Bronchial epithelial cell (primary cell): ENCODE data around the gene DRAP1. TPM values are rescaled to one million over a fixed set of nuclear protein-coding genes. Genes with fewer than 3 reads are reported as not detected.

ENCODE experiments used
- DNase-seq: peaks from one replicate; pipeline ENCODE4 v3.0.0-alpha.2; 2010; ENCODE audit warnings: low read depth
- FAIRE-seq: peaks from 2 replicates; lab custom pipeline; 2011; peaks lifted over from hg19 to GRCh38; lab: Jason Lieb, UNC
- H3K27me3 ChIP-seq: 2 replicates; pipeline ENCODE4 v1.5.1; 2011; ENCODE audit warnings: low read length; ENCODE audit not compliant: control insufficient read depth, insufficient read depth
- H3K36me3 ChIP-seq: 2 replicates; pipeline ENCODE4 v1.5.1; 2011; ENCODE audit warnings: low read length; ENCODE audit not compliant: control insufficient read depth, insufficient read depth
- H3K4me3 ChIP-seq: 2 replicates; pipeline ENCODE4 v1.5.1; 2011; ENCODE audit warnings: mild to moderate bottlenecking, low read depth, low read length, control low read depth
- CTCF ChIP-seq: IDR thresholded peaks from 2 replicates; pipeline ENCODE4 v1.5.1; 2011; ENCODE audit warnings: mild to moderate bottlenecking, moderate library complexity, low read length, control low read depth, inconsistent platforms; ENCODE audit not compliant: insufficient read depth, severe bottlenecking
- total RNA-seq: library from RNA; depleted of rRNA; stranded (reverse); fragments of >200 nt; gene quantifications from 2 replicates; pipeline ENCODE4 v1.2.1, GENCODE V29; 2014

DRAP1 gene
- total RNA-seq, 1 donor from 2014 or later = 176 TPM

- TF ChIP-seq CTCF = no peak
- H3K36me3 ChIP-seq = peaks cover 15% of the 10 kb centered on the region
- no peaks in the 10 kb centered on the region for H3K27me3 ChIP-seq
- H3K4me3 ChIP-seq = no peak overlapping the region
- no peak for FAIRE-seq
- DNase-seq = no peak
These were observed 22.9 kb upstream of the DRAP1 start for GRCh38 chr11:65896034-65896999.

GRCh38 chr11:65897020-65897471, 22.2 kb upstream of the DRAP1 start:
- FAIRE-seq (no peak), DNase-seq (no peak)
- peaks cover 15% of the 10 kb centered on the region for H3K36me3 ChIP-seq
- H3K27me3 ChIP-seq = no peaks in the 10 kb centered on the region
- no peak overlapping the region for H3K4me3 ChIP-seq
- no peak for TF ChIP-seq CTCF

DNA sequence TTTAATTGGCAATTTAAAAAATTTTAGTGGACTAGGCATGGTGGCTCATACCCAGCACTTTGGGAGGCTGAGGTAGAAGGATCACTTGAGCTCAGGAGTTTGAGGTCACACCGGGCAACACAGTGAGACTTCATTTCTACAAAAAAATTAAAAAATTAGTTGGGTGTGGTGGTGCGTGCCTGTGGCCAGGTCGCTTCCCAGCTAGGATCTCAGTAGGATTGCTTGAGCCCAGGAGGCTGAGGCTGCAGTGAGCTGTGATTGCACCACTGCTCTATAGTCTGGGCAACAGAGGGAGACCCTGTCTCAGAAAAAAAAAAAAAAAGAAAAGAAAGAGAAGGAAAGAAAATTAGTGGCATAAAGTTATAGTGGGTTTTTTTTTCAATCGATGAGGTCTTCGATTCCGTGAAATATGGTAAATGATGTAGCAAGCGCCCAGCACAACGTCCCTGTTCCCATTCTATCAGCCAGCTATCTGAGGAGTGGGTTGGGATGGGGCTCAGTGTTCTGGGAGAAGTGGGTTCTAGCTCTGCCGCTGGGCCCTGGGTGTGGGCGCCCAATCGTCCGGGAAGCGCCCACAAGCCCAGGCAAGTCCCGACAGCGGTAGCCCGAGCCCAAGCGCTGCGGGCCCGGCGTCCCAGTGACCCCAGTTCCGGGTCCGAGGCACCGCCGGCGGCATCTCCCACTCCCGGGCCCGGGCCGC, 20.4 kb upstream of the DRAP1 start:
- FAIRE-seq (no peak), DNase-seq (peak; percentile 67)
- no peak for TF ChIP-seq CTCF
- peak overlapping the region; percentile 100 for H3K4me3 ChIP-seq
- H3K27me3 ChIP-seq = no peaks in the 10 kb centered on the region
- H3K36me3 ChIP-seq = peaks cover 15% of the 10 kb centered on the region

DNA sequence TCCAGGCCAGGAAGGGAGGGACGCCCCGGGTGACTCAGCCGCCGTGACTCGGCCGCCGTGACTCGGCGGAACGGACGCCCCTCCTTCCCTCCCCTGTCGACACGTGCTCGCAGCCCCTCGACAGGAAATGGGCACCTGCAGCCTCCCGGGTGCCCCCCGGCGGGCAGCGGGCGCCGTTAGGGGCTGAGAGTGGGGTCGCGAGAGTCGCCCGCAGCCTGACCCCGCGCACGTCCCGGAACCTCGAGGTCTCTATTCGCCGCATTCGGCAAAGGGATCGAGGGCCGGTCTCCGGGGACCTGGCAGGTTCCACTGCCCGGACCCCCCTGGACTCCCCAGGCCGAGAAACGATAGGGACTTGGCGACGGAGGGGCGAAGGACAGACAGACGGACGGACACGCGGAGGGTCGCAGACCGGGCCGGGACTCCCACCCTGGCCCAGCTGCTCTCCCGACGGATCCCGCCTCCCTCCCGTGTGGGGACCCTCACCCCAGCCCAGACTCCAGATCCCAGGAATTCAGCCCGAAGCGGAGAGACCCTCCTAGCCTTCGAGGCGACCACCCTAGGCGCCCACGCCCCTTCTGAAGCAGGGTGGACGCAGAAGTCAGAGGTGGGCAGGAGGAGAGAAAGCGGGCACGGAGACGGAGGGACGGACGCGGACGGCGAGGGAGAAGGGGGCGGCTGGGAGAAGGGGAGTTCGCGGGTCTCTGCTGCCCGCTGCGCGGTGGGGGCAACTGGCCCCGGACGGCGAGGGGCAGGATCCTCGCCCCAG, 19.7 kb upstream of the DRAP1 start:
- peak overlapping the region; percentile 100 for H3K4me3 ChIP-seq
- no peaks in the 10 kb centered on the region for H3K27me3 ChIP-seq
- peaks cover 15% of the 10 kb centered on the region for H3K36me3 ChIP-seq
- no peak for TF ChIP-seq CTCF
- DNase-seq (no peak), FAIRE-seq (no peak)

DNA sequence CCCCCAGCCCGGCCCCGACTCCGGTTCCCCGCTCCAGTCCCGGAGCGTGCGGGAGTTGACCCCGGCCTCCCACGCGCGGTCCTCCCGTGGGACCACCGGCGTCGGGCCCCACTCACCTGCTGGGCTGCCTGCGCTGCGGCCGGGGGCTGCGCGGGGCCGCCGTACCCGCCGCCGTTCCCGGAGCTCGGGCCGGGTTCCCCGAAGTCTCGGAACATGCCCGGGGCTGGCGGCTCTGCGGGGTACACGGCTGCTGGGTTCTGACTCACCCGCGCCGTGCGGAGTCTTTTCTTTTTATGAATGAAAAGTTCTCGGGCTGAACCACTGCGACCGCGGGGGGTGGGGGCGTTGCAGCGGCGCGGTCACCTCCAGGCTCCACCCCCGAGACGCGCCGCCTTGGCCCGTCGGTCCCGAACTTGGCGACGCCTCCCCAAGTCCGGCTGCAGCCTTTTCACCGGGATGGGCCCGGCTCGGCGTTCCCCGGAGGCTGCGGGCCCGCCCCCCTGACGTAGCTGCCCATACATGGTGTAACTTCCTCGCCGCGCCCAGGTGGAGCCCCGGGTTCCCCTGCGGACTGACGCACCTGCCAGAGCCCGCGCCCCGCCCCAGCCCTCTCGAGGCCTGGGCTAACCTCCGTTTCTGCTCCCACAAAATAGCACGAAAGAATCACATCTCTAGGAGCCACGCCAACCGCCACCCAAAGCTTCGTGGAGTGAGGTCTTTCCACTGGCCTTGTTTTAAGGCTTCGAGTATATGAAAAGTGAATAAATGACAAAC, 18.9 kb upstream of the DRAP1 start, which contains the start of gene FOSL1:
Gene FOSL1 (minus strand): TSS at position 264 of the 774 bp plus-strand sequence. CDS start 49 bp downstream, at position 215.
- no peak for FAIRE-seq
- DNase-seq = peak; percentile 93

More for the DNA sequence above, 18.9 kb upstream of the DRAP1 start, which contains the start of gene FOSL1:
- H3K4me3 ChIP-seq = peak within 1 kb of the TSS; percentile 100
- H3K27me3 ChIP-seq = no peaks in the 10 kb centered on the region
- H3K36me3 ChIP-seq = peaks cover 14% of the 10 kb centered on the region
- TF ChIP-seq CTCF = no peak
